Suppressor macrophage (primary cell): ENCODE measurements around the gene REV1.
A peak's percentile ranks its signal among the peaks of the same experiment; 100 is the strongest.
"Not testable (repeated sequence)": the region's sequence is repeated elsewhere in the genome, so short reads cannot be mapped to it uniquely, and the experiment has no call there.

Source experiments
- DNase-seq, 4 experiments: peaks; one replicate each; pipeline ENCODE4 v3.0.0-alpha.2; 2020 to 2022

Gene REV1

GRCh38 chr2:99485824-99486223 lies 4.0 kb downstream of the REV1 start:
- DNase-seq, result no peak

- peak in 3 of 4 experiments; percentile 9 to 44 (median 42) for DNase-seq
Observed at GRCh38 chr2:99485411-99485810, 4.4 kb downstream of the REV1 start.

- no peak for DNase-seq
Observed at GRCh38 chr2:99484205-99484604, 5.6 kb downstream of the REV1 start.

GRCh38 chr2:99481941-99482340 lies 7.9 kb downstream of the REV1 start:
- peak in 1 of 4 experiments; percentile 8 for DNase-seq

GRCh38 chr2:99481527-99481926 lies 8.3 kb downstream of the REV1 start:
- DNase-seq, result no peak

- DNase-seq, result peak in 2 of 4 experiments; percentile 12 to 39
Observed at GRCh38 chr2:99480390-99480789, 9.4 kb downstream of the REV1 start.

GRCh38 chr2:99478632-99479031 lies 11.2 kb downstream of the REV1 start:
- DNase-seq, result peak in 1 of 4 experiments; percentile 20

- no peak for DNase-seq
Observed at GRCh38 chr2:99477054-99477453, 12.8 kb downstream of the REV1 start.

GRCh38 chr2:99476629-99477028 lies 13.2 kb downstream of the REV1 start:
- DNase-seq, result no peak

GRCh38 chr2:99475095-99475494 lies 14.7 kb downstream of the REV1 start:
- peak in 1 of 4 experiments; percentile 9 for DNase-seq

- DNase-seq, result no peak
Observed at GRCh38 chr2:99473518-99474083, 16.2 kb downstream of the REV1 start.

- DNase-seq, result no peak
Observed at GRCh38 chr2:99472600-99472960, 17.2 kb downstream of the REV1 start.

GRCh38 chr2:99471654-99472599 lies 17.9 kb downstream of the REV1 start:
- DNase-seq, result no peak

GRCh38 chr2:99470957-99471356 lies 18.9 kb downstream of the REV1 start:
- no peak for DNase-seq

GRCh38 chr2:99470459-99470858 lies 19.4 kb downstream of the REV1 start:
- not testable (repeated sequence) for DNase-seq

GRCh38 chr2:99469394-99469793 lies 20.4 kb downstream of the REV1 start:
- DNase-seq, result peak in 2 of 4 experiments; percentile 10 to 30

- no peak for DNase-seq
Observed at GRCh38 chr2:99468155-99468554, 21.7 kb downstream of the REV1 start.

GRCh38 chr2:99467390-99467789 lies 22.4 kb downstream of the REV1 start:
- DNase-seq, result no peak

GRCh38 chr2:99461828-99462483 lies 27.9 kb downstream of the REV1 start:
- no peak for DNase-seq

- no peak for DNase-seq
Observed at GRCh38 chr2:99458529-99458928, 31.3 kb downstream of the REV1 start.

- no peak for DNase-seq
Observed at GRCh38 chr2:99451686-99452085, 38.1 kb downstream of the REV1 start.

- no peak for DNase-seq
Observed at GRCh38 chr2:99451280-99451679, 38.5 kb downstream of the REV1 start.

GRCh38 chr2:99450199-99450598 lies 39.6 kb downstream of the REV1 start:
- no peak for DNase-seq

- DNase-seq, result no peak
Observed at GRCh38 chr2:99448556-99448955, 41.3 kb downstream of the REV1 start.
